K562 (cell line): ENCODE measurements around the gene DAO. TPM values are rescaled to one million over a fixed set of nuclear protein-coding genes. Genes with fewer than 3 reads are reported as not detected.

Experiments used
- ARID3B ChIP-seq: fragments of 250-450 bp; sonication (Bioruptor Pico); IDR thresholded peaks from 2 replicates; pipeline ENCODE4 v1.4.0; 2020; ENCODE audit warnings: borderline replicate concordance
- CC2D1A ChIP-seq: fragments of 450-650 bp; IDR thresholded peaks from 2 replicates; pipeline ENCODE4 v1.6.1; 2017; ENCODE audit warnings: mild to moderate bottlenecking
- EHMT2 ChIP-seq: fragments of 450-650 bp; IDR thresholded peaks from 2 replicates; pipeline ENCODE4 v1.6.1; 2018; ENCODE audit warnings: antibody characterized with exemption
- ETV1 ChIP-seq: fragments of 450-650 bp; conservative IDR thresholded peaks from 2 replicates; pipeline ENCODE4 v1.6.1; 2016; ENCODE audit warnings: missing genetic modification characterization, control low read depth, low read depth, missing compliant biosample characterization
- EWSR1 ChIP-seq: fragments of 450-650 bp; IDR thresholded peaks from 2 replicates; pipeline ENCODE4 v1.6.1; 2018; ENCODE audit warnings: borderline replicate concordance, mild to moderate bottlenecking, low read depth, moderate library complexity; ENCODE audit not compliant: partially characterized antibody
- FOXJ3 ChIP-seq: sonication (generic); formaldehyde crosslinking; IDR thresholded peaks from 2 replicates; pipeline ENCODE4 v1.4.0; 2020; ENCODE audit warnings: mild to moderate bottlenecking, missing genetic modification reagents
- FOXM1 ChIP-seq, 2 experiments: fragments of 450-650 bp in 1 of 2; sonication (generic) in 1 of 2; formaldehyde crosslinking in 1 of 2; IDR thresholded peaks; 2 replicates each; pipeline versions ENCODE4 v1.6.1 to v1.9.0; 2017 to 2022; ENCODE audit warnings: low read depth in 2 of 2, mild to moderate bottlenecking in 2 of 2, missing genetic modification reagents in 1 of 2, moderate library complexity in 1 of 2
- FOXP1 ChIP-seq: sonication (generic); formaldehyde crosslinking; IDR thresholded peaks from 2 replicates; pipeline ENCODE4 v1.8.0; 2022; ENCODE audit warnings: mild to moderate bottlenecking, missing genetic modification reagents
- HDAC2 ChIP-seq: fragments of 450-650 bp; IDR thresholded peaks from 2 replicates; pipeline ENCODE4 v1.6.1; 2016; ENCODE audit warnings: mild to moderate bottlenecking
- HNRNPK ChIP-seq: fragments of 200-400 bp; formaldehyde crosslinking; IDR thresholded peaks from one replicate; pipeline ENCODE4 v1.6.1; 2018; ENCODE audit warnings: mild to moderate bottlenecking, low read depth, low read length; ENCODE audit not compliant: poor library complexity, severe bottlenecking
- ILK ChIP-seq: fragments of 450-650 bp; IDR thresholded peaks from 2 replicates; pipeline ENCODE4 v1.6.1; 2016; ENCODE audit warnings: missing genetic modification characterization, low read depth, mild to moderate bottlenecking, missing compliant biosample characterization, moderate library complexity, borderline replicate concordance
- NFIC ChIP-seq: fragments of 450-650 bp; IDR thresholded peaks from 2 replicates; pipeline ENCODE4 v1.6.1; 2017; ENCODE audit warnings: mild to moderate bottlenecking, inconsistent platforms
- NR1H2 ChIP-seq: sonication (generic); formaldehyde crosslinking; IDR thresholded peaks from 2 replicates; pipeline ENCODE4 v1.4.0; 2020; ENCODE audit warnings: mild to moderate bottlenecking, missing genetic modification reagents
- PCBP1 ChIP-seq: fragments of 200-400 bp; formaldehyde crosslinking; IDR thresholded peaks from 2 replicates; pipeline ENCODE4 v1.6.1; 2018; ENCODE audit warnings: mild to moderate bottlenecking, low read depth, low read length; ENCODE audit not compliant: poor library complexity, severe bottlenecking
- PCBP2 ChIP-seq: fragments of 200-400 bp; formaldehyde crosslinking; IDR thresholded peaks from 2 replicates; pipeline ENCODE4 v1.6.1; 2018; ENCODE audit warnings: low read length, low read depth, mild to moderate bottlenecking, moderate library complexity; ENCODE audit not compliant: poor library complexity, severe bottlenecking
- RBM15 ChIP-seq: fragments of 200-400 bp; formaldehyde crosslinking; IDR thresholded peaks from 2 replicates; pipeline ENCODE4 v1.6.1; 2018; ENCODE audit warnings: mild to moderate bottlenecking, low read length, moderate library complexity; ENCODE audit not compliant: insufficient read depth
- TRIM28 ChIP-seq: fragments of 450-650 bp; IDR thresholded peaks from 2 replicates; pipeline ENCODE4 v1.6.1; 2017
- VEZF1 ChIP-seq: fragments of 200-800 bp; sonication (Bioruptor generic); IDR thresholded peaks from 2 replicates; pipeline ENCODE4 v1.6.1; 2017; ENCODE audit warnings: missing genetic modification characterization, missing compliant biosample characterization
- ZBTB33 ChIP-seq: sonication (generic); formaldehyde crosslinking; IDR thresholded peaks from 2 replicates; pipeline ENCODE4 v1.8.1; 2023; ENCODE audit warnings: mild to moderate bottlenecking, missing genetic modification reagents
- ZBTB7A ChIP-seq: IDR thresholded peaks from 2 replicates; pipeline ENCODE4 v1.6.1; 2011; ENCODE audit warnings: low read depth, mild to moderate bottlenecking, low read length, moderate library complexity, borderline replicate concordance; ENCODE audit not compliant: control insufficient read depth
- ZNF23 ChIP-seq: fragments of 250-450 bp; sonication (Bioruptor Pico); IDR thresholded peaks from 2 replicates; pipeline ENCODE4 v1.4.0; 2020; ENCODE audit warnings: mild to moderate bottlenecking
- ZNF583 ChIP-seq: fragments of 250-450 bp; sonication (Bioruptor Pico); IDR thresholded peaks from 2 replicates; pipeline ENCODE4 v1.4.0; 2020
- ZNF644 ChIP-seq: fragments of 200-800 bp; sonication (Bioruptor generic); IDR thresholded peaks from 2 replicates; pipeline ENCODE4 v1.6.1; 2016; ENCODE audit warnings: low read depth, missing genetic modification characterization, missing compliant biosample characterization
- polyA plus RNA-seq, 8 experiments: library from polyadenylated mRNA; depleted of rRNA in 4 of 8; stranded (reverse) in 5 of 8; unstranded in 3 of 8; fragments of >200 nt; fragmentation: Nextera tagmentation in 2 of 8; fragmentation: Illumina TruSeq in 1 of 8; extraction: Ambion mirVana in 2 of 8; extraction: Trizol in 1 of 8; gene quantifications; 2 replicates each; pipeline versions ENCODE4 v1.2.1 to v1.2.3, GENCODE V29; 2011 to 2014; ENCODE audit warnings: inconsistent platforms in 1 of 8, missing spikeins in 1 of 8
- total RNA-seq, 7 experiments: library from RNA; depleted of rRNA in 6 of 7; stranded (reverse); fragments of >200 nt in 6 of 7; fragmentation: Illumina TruSeq in 2 of 7; extraction: Trizol in 2 of 7; gene quantifications; 2 replicates each; pipeline versions ENCODE4 v1.2.1 to v1.2.3, GENCODE V29; 2011 to 2021; ENCODE audit warnings: low replicate concordance in 1 of 7

DAO gene
- total and polyA plus RNA-seq, 9 of the 15 experiments (the other 6 are each of a cell fraction or from before 2014, with no cell fraction given), result not detected

- TF ChIP-seq HNRNPK, result no peak
- TF ChIP-seq PCBP2, result no peak
- TF ChIP-seq RBM15, result no peak
- TF ChIP-seq FOXM1 (IDR thresholded peaks at IDR 0.05; ENCODE audit: low read depth), result peak; percentile 92
- no peak for TF ChIP-seq FOXM1 (CRISPR knock-in tag; IDR thresholded peaks at IDR 0.05; ENCODE audit: low read depth)
- TF ChIP-seq PCBP1, result no peak
- TF ChIP-seq EWSR1, result no peak
- peak; percentile 90 for TF ChIP-seq NFIC
- TF ChIP-seq HDAC2, result peak; percentile 77; the same call in 1 of the 2 replicates
- TF ChIP-seq NR1H2, result no peak
- TF ChIP-seq FOXP1 (CRISPR knock-in tag), result 0 out of 2 replicates have a peak, but pooled peaks have one; percentile 12
- no peak for TF ChIP-seq FOXJ3
- no peak for TF ChIP-seq ARID3B (CRISPR knock-in tag)
- TF ChIP-seq ZBTB7A, result peak; percentile 83
- TF ChIP-seq ETV1 (tag), result peak; percentile 91
- peak; percentile 92 for TF ChIP-seq VEZF1 (CRISPR knock-in tag)
- TF ChIP-seq ILK (tag), result no peak
- peak; percentile 15; the same call in 1 of the 2 replicates for TF ChIP-seq EHMT2
- TF ChIP-seq ZNF583, result no peak
- no peak; the same call in 1 of the 2 replicates for TF ChIP-seq TRIM28
- no peak for TF ChIP-seq ZNF23 (CRISPR knock-in tag)
- peak; percentile 85; the same call in 1 of the 2 replicates for TF ChIP-seq CC2D1A
- TF ChIP-seq ZBTB33 (CRISPR knock-in tag), result no peak
- no peak for TF ChIP-seq ZNF644 (tag)
Observed at GRCh38 chr12:108855284-108856169, 24.4 kb upstream of the DAO start (continued).
